ENCODE measurements around the gene PRKAR2B.

- TF ChIP-seq CTCF (IDR thresholded peaks at IDR 0.05; ENCODE audit: low read depth, low read length) = no peak
- TF ChIP-seq EZH2phosphoT487 (IDR thresholded peaks at IDR 0.05; ENCODE audit: low read depth) = no peak
Observed at GRCh38 chr7:107109955-107110354, 65.5 kb downstream of the PRKAR2B start.

All from OCI-LY3 (cell line).